Keratinocyte (primary cell): ENCODE results near the gene LY86. TPM values are rescaled to one million over a fixed set of nuclear protein-coding genes. Genes with fewer than 3 reads are reported as not detected.

Experiments used
- DNase-seq: peaks from one replicate; pipeline ENCODE4 v3.0.0-alpha.2; 2011; ENCODE audit warnings: low read depth, missing footprints, low spot score
- FAIRE-seq: peaks from 2 replicates; lab custom pipeline; 2011; peaks lifted over from hg19 to GRCh38; lab: Jason Lieb, UNC
- H2AFZ ChIP-seq: 2 replicates; pipeline ENCODE4 v1.6.0; 2012; ENCODE audit warnings: low read length, control low read depth, inconsistent platforms; ENCODE audit not compliant: control insufficient read depth
- H3K27ac ChIP-seq: 2 replicates; pipeline ENCODE4 v1.5.1; 2011; ENCODE audit warnings: low read length; ENCODE audit not compliant: control insufficient read depth, insufficient read depth
- H3K27me3 ChIP-seq: 3 replicates; pipeline ENCODE4 v1.6.0; 2011; ENCODE audit warnings: low read length; ENCODE audit not compliant: control insufficient read depth, insufficient read depth; ENCODE audit errors: extremely low read depth
- H3K36me3 ChIP-seq, 2 experiments: 2 replicates in 1 of 2; 3 replicates in 1 of 2; pipeline ENCODE4 v1.5.1; 2011; ENCODE audit warnings: low read length in 2 of 2, mild to moderate bottlenecking in 1 of 2; ENCODE audit not compliant: control insufficient read depth in 2 of 2, insufficient read depth in 2 of 2; ENCODE audit errors: extremely low read depth in 1 of 2
- H3K4me1 ChIP-seq: 3 replicates; pipeline ENCODE4 v1.5.1; 2011; ENCODE audit warnings: low read length; ENCODE audit not compliant: control insufficient read depth, insufficient read depth; ENCODE audit errors: extremely low read depth
- H3K4me2 ChIP-seq: 3 replicates; pipeline ENCODE4 v1.6.0; 2011; ENCODE audit warnings: low read depth, low read length; ENCODE audit not compliant: control insufficient read depth, insufficient read depth; ENCODE audit errors: extremely low read depth
- H3K4me3 ChIP-seq, 3 experiments: fragments of 200-600 bp in 1 of 3; sonication (generic) in 1 of 3; 2 replicates in 2 of 3; 3 replicates in 1 of 3; pipeline ENCODE4 v1.5.1; 2011 to 2016; ENCODE audit warnings: low read length in 3 of 3, mild to moderate bottlenecking in 3 of 3, control low read depth in 2 of 3, inconsistent platforms in 1 of 3, low read depth in 1 of 3, mixed read lengths in 1 of 3, mixed run types in 1 of 3, moderate library complexity in 1 of 3; ENCODE audit not compliant: control insufficient read depth in 2 of 3, insufficient read depth in 2 of 3; ENCODE audit errors: extremely low read depth in 1 of 3
- H3K79me2 ChIP-seq: 2 replicates; pipeline ENCODE4 v1.6.0; 2012; ENCODE audit warnings: low read length; ENCODE audit not compliant: control insufficient read depth, insufficient read depth
- H3K9ac ChIP-seq: 3 replicates; pipeline ENCODE4 v1.6.0; 2011; ENCODE audit warnings: low read length; ENCODE audit not compliant: control insufficient read depth, insufficient read depth; ENCODE audit errors: extremely low read depth
- H3K9me1 ChIP-seq: 3 replicates; pipeline ENCODE4 v1.6.0; 2011; ENCODE audit warnings: low read length; ENCODE audit not compliant: control insufficient read depth, insufficient read depth; ENCODE audit errors: extremely low read depth
- H3K9me3 ChIP-seq: 2 replicates; pipeline ENCODE4 v1.5.1; 2012; ENCODE audit warnings: low read depth, low read length; ENCODE audit not compliant: control insufficient read depth
- H4K20me1 ChIP-seq: 3 replicates; pipeline ENCODE4 v1.6.0; 2011; ENCODE audit warnings: low read length; ENCODE audit not compliant: control insufficient read depth, insufficient read depth; ENCODE audit errors: extremely low read depth
- CTCF ChIP-seq, 3 experiments: IDR thresholded peaks in 1 of 3; conservative IDR thresholded peaks in 1 of 3; optimal IDR thresholded peaks in 1 of 3; 2 replicates in 2 of 3; 3 replicates in 1 of 3; pipeline versions ENCODE3 to v1.5.1; 2011; ENCODE audit warnings: low read length in 3 of 3, mild to moderate bottlenecking in 3 of 3, moderate library complexity in 2 of 3, control low read depth in 1 of 3, inconsistent platforms in 1 of 3; ENCODE audit not compliant: insufficient read depth in 2 of 3; ENCODE audit errors: extremely low read depth in 1 of 3
- EZH2 ChIP-seq: IDR thresholded peaks from one replicate; pipeline ENCODE4 v1.6.1; 2012; ENCODE audit warnings: inconsistent platforms, mild to moderate bottlenecking, low read length, moderate library complexity
- dilution Hi-C: fragments of 300-500 bp; cut with MboI; formaldehyde crosslinking; loops from one replicate; pipeline ENCODE4 v1.7.0; 2020; ENCODE audit warnings: low sequenced_read_pairs; ENCODE audit not compliant: extremely low pct_ligation_motif_present
- polyA plus RNA-seq, 5 experiments: library from polyadenylated mRNA; depleted of rRNA in 3 of 5; stranded (reverse) in 3 of 5; stranded (forward) in 1 of 5; unstranded in 1 of 5; fragments of >200 nt; gene quantifications; 1 replicate in 1 of 5; 2 replicates in 3 of 5; 3 replicates in 1 of 5; pipeline versions ENCODE4 v1.2.1 to v1.2.3, GENCODE V29; 2011 to 2012; ENCODE audit warnings: missing spikeins in 2 of 5, low read depth in 1 of 5, low replicate concordance in 1 of 5

LY86 gene
- polyA plus RNA-seq, 1 donor (not counting 4 experiments of a cell fraction or from before 2014, with no cell fraction given), result not detected

DNA sequence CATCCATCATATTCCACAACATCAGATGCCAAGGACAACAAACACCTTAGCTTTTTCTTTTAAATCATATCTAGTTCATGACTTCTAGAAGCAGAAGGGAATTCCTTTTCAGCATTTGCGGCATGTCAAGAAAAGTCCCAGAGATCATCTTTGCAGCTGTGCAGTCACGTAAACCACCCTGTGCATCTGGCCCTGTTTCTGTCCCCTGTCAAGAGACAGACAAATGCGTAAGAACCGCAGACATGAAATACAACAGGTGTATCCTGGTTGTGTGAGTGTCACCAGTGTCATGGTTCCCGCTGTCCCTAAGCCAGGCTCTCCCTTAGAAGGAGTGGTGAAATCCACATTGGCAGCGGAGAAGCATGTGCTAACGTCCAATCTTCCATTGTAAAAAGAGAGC lies 28.1 kb downstream of the LY86 start:
- Histone ChIP-seq H3K36me3 (no peaks in the 10 kb centered on the region), H3K4me3 (no peak overlapping the region), H3K79me2 (no peaks in the 10 kb centered on the region), H3K27me3 (peaks cover 21% of the 10 kb centered on the region), H3K9ac (no peak overlapping the region), H3K4me1 (peaks cover 4% of the 10 kb centered on the region), H3K9me3 (no peaks in the 10 kb centered on the region), H3K9me1 (no peaks in the 10 kb centered on the region), H4K20me1 (no peaks in the 10 kb centered on the region), H3K27ac (no peak overlapping the region), H2AFZ (no peak overlapping the region), H3K4me2 (no peak overlapping the region)
- DNase-seq (no peak), FAIRE-seq (no peak)
- TF ChIP-seq CTCF (optimal IDR thresholded peaks at IDR 0.05 in 1 of 3, IDR thresholded peaks at IDR 0.05 in 1 of 3, conservative IDR thresholded peaks at IDR 0.05 in 1 of 3; ENCODE audit: extremely low read depth in 1 of 3, insufficient read depth in 2 of 3, low read length in 3 of 3) (no peak), EZH2 (no peak)
- dilution Hi-C loops, result no loop called here

- Histone ChIP-seq H4K20me1 (no peaks in the 10 kb centered on the region), H3K4me2 (no peak overlapping the region), H3K9ac (no peak overlapping the region), H3K27me3 (peaks cover 13% of the 10 kb centered on the region), H3K36me3 (no peaks in the 10 kb centered on the region), H3K79me2 (no peaks in the 10 kb centered on the region), H3K4me1 (peaks cover 3% of the 10 kb centered on the region), H2AFZ (no peak overlapping the region), H3K9me3 (no peaks in the 10 kb centered on the region), H3K27ac (no peak overlapping the region), H3K9me1 (no peaks in the 10 kb centered on the region), H3K4me3 (no peak overlapping the region)
- FAIRE-seq (no peak), DNase-seq (no peak)
- TF ChIP-seq CTCF (optimal IDR thresholded peaks at IDR 0.05 in 1 of 3, IDR thresholded peaks at IDR 0.05 in 1 of 3, conservative IDR thresholded peaks at IDR 0.05 in 1 of 3; ENCODE audit: extremely low read depth in 1 of 3, insufficient read depth in 2 of 3, low read length in 3 of 3) (no peak), EZH2 (no peak)
- dilution Hi-C loops, result no loop called here
Measured at GRCh38 chr6:6619021-6619794, 30.7 kb downstream of the LY86 start.
